HG02610 (cell line): ENCODE data around the gene ZNF346.

ENCODE experiments used
- ATAC-seq: cut with Tn5 transposase; IDR thresholded peaks from one replicate; pipeline ENCODE4 v1.9.1; 2021; ENCODE audit warnings: mild to moderate bottlenecking, moderate library complexity; ENCODE audit not compliant: unreplicated experiment

ZNF346 gene

DNA sequence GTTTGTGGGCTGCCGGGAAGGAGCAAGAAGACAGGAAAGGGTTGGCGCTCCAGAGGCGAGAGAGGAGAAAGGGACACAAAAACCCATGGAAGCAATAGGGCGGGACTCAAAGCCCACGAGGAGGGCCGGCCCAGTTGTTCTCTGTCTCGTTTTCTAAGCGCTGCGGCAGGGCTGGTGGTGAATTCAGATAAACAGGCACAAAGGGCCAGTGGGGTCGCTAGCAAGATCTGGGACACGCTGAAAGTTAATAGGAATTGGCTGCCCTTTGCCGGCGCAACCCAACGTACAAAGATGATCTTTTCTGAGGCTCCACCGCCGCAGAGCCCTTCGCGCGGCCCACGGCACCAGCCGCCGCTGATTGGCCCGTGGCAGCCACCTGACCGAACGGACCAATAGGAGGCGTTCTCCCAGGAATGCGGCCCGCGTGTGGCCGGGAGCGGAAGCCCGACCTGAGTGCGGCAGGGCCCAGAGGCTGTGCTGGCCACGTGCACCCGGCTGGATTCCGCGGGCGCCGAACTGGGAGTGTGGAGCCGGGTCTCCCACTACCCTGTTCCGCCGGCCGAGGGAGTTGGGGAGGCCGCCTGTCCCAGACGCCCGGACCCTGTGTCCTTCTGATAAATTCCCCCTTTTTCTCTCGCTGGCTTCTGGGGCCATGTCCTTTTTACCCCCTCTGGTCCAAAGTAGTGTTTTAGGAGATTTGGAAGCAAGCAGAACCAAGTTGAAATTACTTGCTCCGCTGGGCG lies 94.3 kb downstream of the ZNF346 start:
- ATAC-seq: peak; percentile 63

DNA sequence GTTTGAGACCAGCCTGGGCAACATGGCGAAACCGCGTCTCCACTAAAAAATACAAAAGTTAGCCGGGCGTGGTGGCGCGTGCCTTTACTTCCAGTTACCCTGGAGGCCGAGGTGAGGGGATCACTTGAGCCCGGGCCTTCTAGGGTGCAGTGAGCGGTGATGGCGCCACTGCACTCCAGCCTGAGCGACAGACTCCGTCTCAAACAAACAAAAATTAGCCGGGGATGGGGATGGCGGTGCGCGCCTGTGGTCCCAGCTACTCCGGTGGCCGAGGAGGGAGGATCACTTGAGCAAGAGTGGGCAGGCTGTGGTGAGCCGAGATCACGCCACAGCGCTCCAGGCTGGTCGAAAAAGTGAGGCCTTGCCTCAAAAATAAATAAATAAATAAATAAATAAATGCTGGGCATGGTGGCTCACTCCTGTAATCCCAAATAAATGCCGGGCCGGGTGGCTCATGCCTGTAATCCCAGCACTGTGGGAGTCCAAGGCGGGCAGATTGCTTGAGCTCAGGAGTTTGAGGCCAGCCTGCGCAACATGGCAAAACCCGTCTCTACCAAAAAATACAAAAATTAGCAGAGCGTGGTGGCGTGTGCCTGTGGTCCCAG lies 95.0 kb downstream of the ZNF346 start:
- no peak for ATAC-seq

DNA sequence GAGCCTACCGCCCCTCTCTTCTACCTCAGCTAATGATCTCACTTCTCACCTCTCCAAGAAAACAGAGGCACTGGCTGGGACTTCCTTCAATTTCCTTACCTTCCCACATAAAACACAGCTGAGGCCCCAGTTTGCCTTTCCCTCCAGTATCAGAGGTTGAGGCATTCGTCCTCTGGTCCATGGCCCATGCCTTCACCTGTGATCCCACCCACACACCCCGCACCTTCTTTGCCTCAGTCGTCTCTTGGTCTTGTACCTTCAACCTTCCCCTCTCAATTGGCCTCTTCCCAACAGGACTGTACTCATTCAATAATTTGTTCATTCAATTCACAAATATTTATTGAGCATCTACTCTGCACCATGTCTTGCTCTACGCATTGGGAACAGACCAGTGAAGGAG lies 100.1 kb downstream of the ZNF346 start:
- no peak for ATAC-seq

DNA sequence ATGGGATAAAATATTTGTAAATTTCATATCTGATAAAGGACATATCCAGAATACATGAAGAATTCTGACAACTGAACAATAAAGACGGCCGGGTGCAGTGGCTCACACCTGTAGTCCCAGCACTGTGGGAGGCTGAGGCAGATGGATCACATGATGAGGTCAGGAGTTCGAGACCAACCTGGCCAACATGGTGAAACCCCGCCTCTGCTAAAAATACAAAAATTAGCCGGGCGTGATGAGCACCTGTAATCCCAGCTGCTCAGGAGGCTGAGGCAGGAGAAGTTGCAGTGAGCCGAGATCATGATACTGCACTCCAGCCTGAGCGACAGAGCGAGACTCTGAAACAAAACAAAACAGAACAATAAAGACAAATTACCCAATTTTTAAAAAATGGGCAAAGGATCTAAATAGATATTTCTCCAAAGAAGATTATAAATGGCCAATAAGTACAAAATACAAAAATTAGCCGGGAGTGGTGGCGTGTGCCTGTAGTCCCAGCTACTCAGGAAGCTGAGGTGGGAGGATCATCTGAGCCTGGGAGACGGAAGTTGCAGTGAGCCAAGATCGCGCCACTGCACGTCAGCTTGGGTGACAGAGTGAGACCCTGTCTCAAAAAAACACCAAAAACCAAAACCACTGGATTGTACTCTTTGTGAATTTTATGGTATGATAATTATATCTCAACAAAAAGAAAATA lies 101.4 kb downstream of the ZNF346 start:
- no peak for ATAC-seq

- ATAC-seq: no peak
These were observed 102.0 kb downstream of the ZNF346 start for GRCh38 chr5:177124486-177124991.

DNA sequence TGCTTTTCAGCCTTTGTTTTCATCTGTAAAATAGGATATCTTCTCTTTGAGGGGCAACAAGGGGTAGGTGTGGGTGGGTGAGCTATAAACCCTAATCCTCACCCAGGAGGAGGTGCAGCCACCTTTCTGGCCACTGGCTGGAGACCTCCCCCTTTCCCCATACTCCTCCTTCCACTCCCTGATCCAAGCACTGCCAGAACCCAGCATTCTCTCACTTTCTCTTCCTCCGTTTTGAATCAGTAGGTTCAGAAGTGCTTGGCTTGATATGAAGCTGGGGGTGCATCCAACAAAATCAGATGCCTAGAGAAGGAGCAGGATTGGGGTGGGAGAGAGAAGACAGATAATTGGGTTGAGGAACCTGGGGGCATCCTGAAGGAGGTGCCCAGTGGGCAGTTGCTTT lies 104.3 kb downstream of the ZNF346 start:
- no peak for ATAC-seq

DNA sequence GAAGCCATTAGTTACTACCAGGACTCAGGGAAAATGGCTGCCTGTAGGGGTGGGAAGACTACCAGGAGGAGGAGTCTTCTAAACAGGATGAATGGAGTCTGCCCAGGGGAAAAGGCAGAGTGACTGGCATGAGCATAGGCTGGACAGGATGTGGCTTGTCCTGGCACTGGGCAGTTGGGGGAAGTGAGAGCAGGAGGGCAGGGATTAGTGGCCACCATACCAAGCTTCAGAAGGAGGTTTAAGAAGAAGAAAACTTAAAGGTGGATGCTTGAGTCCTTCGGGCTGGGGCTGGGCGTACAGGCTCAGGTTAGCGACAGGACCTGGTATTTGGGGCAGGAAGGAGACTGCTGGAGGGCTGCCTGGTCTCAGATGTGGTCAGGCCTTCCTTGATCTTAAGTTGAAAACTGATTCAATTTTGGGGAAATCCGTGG lies 106.1 kb downstream of the ZNF346 start:
- ATAC-seq: no peak

GRCh38 chr5:177130211-177131018 lies 107.9 kb downstream of the ZNF346 start:
- ATAC-seq: no peak
